Neuron (in vitro differentiated cells): ENCODE data around the gene CUTC.

Experiments used
- H2AFZ ChIP-seq: one replicate; pipeline ENCODE4 v1.6.1; 2013; ENCODE audit warnings: low read depth, mild to moderate bottlenecking, inconsistent platforms, low read length, moderate library complexity
- H3K27me3 ChIP-seq: one replicate; pipeline ENCODE4 v1.6.1; 2013; ENCODE audit warnings: low read length; ENCODE audit not compliant: insufficient read depth
- H3K36me3 ChIP-seq: one replicate; pipeline ENCODE4 v1.6.1; 2013; ENCODE audit warnings: low read length; ENCODE audit not compliant: insufficient read depth
- H3K4me1 ChIP-seq: one replicate; pipeline ENCODE4 v1.6.1; 2013; ENCODE audit warnings: low read length; ENCODE audit not compliant: insufficient read depth
- H3K4me3 ChIP-seq: 2 replicates; pipeline ENCODE4 v1.5.1; 2013; ENCODE audit warnings: mild to moderate bottlenecking, low read length, moderate library complexity
- H3K9me3 ChIP-seq: one replicate; pipeline ENCODE4 v1.6.1; 2013; ENCODE audit warnings: low read length

CUTC gene

GRCh38 chr10:99798031-99798430 is 66.0 kb downstream of the CUTC start:
- Histone ChIP-seq H3K4me1 (no peaks in the 10 kb centered on the region), H3K36me3 (no peaks in the 10 kb centered on the region), H2AFZ (no peak overlapping the region), H3K4me3 (no peak overlapping the region), H3K9me3 (no peaks in the 10 kb centered on the region), H3K27me3 (no peaks in the 10 kb centered on the region)

GRCh38 chr10:99798920-99799319 is 66.9 kb downstream of the CUTC start:
- H3K4me3 ChIP-seq, result no peak overlapping the region
- H3K36me3 ChIP-seq, result no peaks in the 10 kb centered on the region
- H2AFZ ChIP-seq, result no peak overlapping the region
- no peaks in the 10 kb centered on the region for H3K4me1 ChIP-seq
- no peaks in the 10 kb centered on the region for H3K9me3 ChIP-seq
- no peaks in the 10 kb centered on the region for H3K27me3 ChIP-seq

GRCh38 chr10:99799613-99800012 is 67.6 kb downstream of the CUTC start:
- Histone ChIP-seq H3K36me3 (no peaks in the 10 kb centered on the region), H3K4me3 (no peak overlapping the region), H3K4me1 (no peaks in the 10 kb centered on the region), H2AFZ (no peak overlapping the region), H3K27me3 (no peaks in the 10 kb centered on the region), H3K9me3 (no peaks in the 10 kb centered on the region)

GRCh38 chr10:99804471-99804870 is 72.4 kb downstream of the CUTC start:
- Histone ChIP-seq H3K36me3 (no peaks in the 10 kb centered on the region), H3K27me3 (no peaks in the 10 kb centered on the region), H2AFZ (no peak overlapping the region), H3K9me3 (no peaks in the 10 kb centered on the region), H3K4me1 (no peaks in the 10 kb centered on the region), H3K4me3 (no peak overlapping the region)

- Histone ChIP-seq H3K27me3 (no peaks in the 10 kb centered on the region), H3K4me1 (no peaks in the 10 kb centered on the region), H3K4me3 (no peak overlapping the region), H3K36me3 (no peaks in the 10 kb centered on the region), H3K9me3 (no peaks in the 10 kb centered on the region), H2AFZ (no peak overlapping the region)
These were observed 73.2 kb downstream of the CUTC start for GRCh38 chr10:99805190-99805589.
